ENCODE measurements around the gene NMD3.

Gene NMD3

DNA sequence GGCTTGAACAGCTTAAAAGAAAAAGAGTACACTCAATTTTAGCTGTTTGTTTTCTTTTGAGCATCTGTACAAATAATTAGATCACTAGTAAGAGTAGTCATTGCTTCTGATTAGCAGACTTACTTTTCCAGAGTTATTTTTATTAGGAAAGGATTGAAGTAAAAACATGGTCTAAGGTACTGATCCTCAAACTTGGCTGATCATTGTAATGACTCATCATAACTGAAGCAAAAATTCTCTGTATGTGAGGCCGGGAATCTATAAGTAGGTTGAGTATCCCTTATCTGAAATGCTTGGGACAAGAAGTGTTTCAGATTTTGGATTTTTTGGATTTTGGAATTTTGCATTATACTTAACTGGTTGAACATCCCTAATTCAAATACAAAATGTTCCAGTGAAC is 12.4 kb downstream of the NMD3 start:
- Histone ChIP-seq H3K27me3 (ENCODE audit: insufficient read depth, low read depth, severe bottlenecking) (no peaks in the 10 kb centered on the region), H3K36me3 (peaks cover 60% of the 10 kb centered on the region), H3K4me3 (ENCODE audit: low read depth, low read length) (no peak overlapping the region), H3K9me3 (ENCODE audit: severe bottlenecking) (no peaks in the 10 kb centered on the region), H3K27ac (no peak overlapping the region)
- DNase-seq: no peak
- TF ChIP-seq, protein P1, sequence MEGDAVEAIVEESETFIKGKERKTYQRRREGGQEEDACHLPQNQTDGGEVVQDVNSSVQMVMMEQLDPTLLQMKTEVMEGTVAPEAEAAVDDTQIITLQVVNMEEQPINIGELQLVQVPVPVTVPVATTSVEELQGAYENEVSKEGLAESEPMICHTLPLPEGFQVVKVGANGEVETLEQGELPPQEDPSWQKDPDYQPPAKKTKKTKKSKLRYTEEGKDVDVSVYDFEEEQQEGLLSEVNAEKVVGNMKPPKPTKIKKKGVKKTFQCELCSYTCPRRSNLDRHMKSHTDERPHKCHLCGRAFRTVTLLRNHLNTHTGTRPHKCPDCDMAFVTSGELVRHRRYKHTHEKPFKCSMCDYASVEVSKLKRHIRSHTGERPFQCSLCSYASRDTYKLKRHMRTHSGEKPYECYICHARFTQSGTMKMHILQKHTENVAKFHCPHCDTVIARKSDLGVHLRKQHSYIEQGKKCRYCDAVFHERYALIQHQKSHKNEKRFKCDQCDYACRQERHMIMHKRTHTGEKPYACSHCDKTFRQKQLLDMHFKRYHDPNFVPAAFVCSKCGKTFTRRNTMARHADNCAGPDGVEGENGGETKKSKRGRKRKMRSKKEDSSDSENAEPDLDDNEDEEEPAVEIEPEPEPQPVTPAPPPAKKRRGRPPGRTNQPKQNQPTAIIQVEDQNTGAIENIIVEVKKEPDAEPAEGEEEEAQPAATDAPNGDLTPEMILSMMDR (IDR thresholded peaks at IDR 0.05; ENCODE audit: low read depth, low read length): no peak

DNA sequence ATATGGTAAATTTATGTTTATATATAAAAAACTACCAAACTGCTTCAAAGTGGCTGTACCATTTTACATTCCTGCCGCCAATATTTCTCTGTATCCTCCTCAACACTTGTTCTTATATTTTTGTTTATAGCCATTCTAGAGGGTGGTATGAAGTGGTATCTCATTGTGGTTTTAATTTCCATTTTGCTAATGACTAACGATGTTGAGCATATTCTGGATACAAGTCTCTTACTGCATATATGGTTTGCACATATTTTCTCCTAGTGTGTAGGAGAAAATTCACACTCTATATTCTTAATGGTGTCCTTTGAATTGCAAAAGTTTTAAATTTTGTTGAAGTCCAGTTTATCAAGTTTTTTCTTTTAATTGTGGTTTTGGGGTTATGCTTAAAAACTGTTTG is 15.1 kb downstream of the NMD3 start:
- TF ChIP-seq, protein P1 (IDR thresholded peaks at IDR 0.05; ENCODE audit: low read depth, low read length): no peak
- no peak for DNase-seq
- Histone ChIP-seq H3K27ac (no peak overlapping the region), H3K27me3 (ENCODE audit: insufficient read depth, low read depth, severe bottlenecking) (no peaks in the 10 kb centered on the region), H3K9me3 (ENCODE audit: severe bottlenecking) (no peaks in the 10 kb centered on the region), H3K36me3 (peaks cover 50% of the 10 kb centered on the region), H3K4me3 (ENCODE audit: low read depth, low read length) (no peak overlapping the region)

DNA sequence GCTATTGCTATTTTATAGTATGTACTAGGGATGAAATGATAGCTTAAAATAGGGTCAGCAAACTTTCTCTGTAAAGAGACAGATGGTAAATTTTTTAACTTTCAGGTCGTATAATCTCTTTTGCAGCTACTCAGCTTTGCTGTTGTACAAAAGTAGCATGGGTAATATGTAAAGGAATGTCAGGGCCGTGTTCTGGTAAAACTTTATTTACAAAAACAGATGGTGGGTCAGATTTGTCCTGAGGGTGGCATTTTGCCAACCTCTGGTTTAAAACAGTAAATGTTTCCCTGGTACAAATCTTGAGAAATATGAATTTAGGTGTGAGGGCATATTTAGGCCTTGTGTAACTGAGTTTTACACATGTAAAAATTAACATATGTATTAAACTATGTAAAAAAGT is 18.6 kb downstream of the NMD3 start:
- TF ChIP-seq, protein P1 (IDR thresholded peaks at IDR 0.05; ENCODE audit: low read depth, low read length): no peak
- no peak overlapping the region for H3K4me3 ChIP-seq (ENCODE audit: low read depth, low read length)
- H3K27ac ChIP-seq: no peak overlapping the region
- H3K27me3 ChIP-seq (ENCODE audit: insufficient read depth, low read depth, severe bottlenecking): no peaks in the 10 kb centered on the region
- H3K9me3 ChIP-seq (ENCODE audit: severe bottlenecking): no peaks in the 10 kb centered on the region
- peaks cover 53% of the 10 kb centered on the region for H3K36me3 ChIP-seq
- no peak for DNase-seq

DNA sequence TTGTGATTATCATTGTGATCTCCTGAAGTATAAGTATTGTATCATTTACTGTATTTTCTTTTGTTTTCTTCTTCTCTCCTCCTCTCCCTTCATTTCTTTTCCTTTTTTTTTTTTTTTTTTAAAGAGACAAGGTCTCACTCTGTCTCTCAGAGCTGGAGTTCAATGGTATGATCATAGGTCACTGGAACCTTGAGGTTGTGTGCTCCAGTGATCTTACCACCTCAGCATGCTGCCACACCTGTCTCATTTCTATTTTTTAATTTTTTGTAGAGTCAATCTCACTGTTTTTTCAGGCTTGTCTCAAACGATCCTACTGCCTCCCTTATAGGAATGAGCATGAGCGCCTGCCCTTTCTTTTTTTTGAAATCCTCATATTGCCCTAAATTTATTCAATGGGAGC is 23.4 kb downstream of the NMD3 start:
- Histone ChIP-seq H3K9me3 (ENCODE audit: severe bottlenecking) (no peaks in the 10 kb centered on the region), H3K27ac (no peak overlapping the region), H3K36me3 (peaks cover 48% of the 10 kb centered on the region), H3K4me3 (ENCODE audit: low read depth, low read length) (no peak overlapping the region), H3K27me3 (ENCODE audit: insufficient read depth, low read depth, severe bottlenecking) (no peaks in the 10 kb centered on the region)
- DNase-seq: no peak
- TF ChIP-seq, protein P1 (IDR thresholded peaks at IDR 0.05; ENCODE audit: low read depth, low read length): no peak

DNA sequence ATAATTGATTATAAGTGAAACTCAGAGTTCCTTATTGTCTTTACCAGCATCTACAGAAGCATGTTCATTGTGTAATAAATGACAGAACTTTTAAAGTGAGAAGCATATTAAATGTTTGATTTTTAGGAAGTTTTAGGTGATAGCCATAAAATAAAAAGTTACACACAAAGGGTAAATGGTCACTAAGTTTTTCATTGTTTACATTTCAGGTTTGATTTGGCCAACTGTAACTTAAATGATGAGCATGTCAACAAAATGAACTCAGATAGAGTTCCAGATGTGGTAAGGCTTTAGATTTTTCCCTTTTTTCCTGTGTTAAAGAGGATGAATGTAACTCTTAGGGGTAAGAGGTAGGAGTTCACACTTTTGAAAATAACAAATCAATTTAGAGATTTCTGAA is 25.9 kb downstream of the NMD3 start:
- peaks cover 66% of the 10 kb centered on the region for H3K36me3 ChIP-seq
- H3K27me3 ChIP-seq (ENCODE audit: insufficient read depth, low read depth, severe bottlenecking): no peaks in the 10 kb centered on the region

DNA sequence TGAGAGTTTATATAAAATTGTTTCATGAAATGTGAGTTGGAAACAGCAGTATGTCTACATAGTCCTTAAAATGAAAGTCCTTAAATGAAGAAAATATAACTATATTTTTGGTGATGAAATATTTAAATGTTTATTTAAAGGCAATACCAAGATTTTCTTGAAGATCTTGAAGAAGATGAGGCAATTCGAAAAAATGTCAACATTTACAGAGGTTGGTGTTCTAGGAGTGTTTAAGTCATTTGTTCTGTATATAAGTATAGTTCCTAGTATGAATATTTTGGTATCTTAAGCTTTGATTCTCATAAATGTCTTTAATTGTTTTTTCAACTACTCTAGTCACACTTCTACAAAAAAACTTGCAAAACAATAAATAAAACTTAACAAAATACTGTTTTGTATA is 29.0 kb downstream of the NMD3 start:
- no peaks in the 10 kb centered on the region for H3K27me3 ChIP-seq (ENCODE audit: insufficient read depth, low read depth, severe bottlenecking)
- peaks cover 67% of the 10 kb centered on the region for H3K36me3 ChIP-seq
- TF ChIP-seq, protein P1 (IDR thresholded peaks at IDR 0.05; ENCODE audit: low read depth, low read length): no peak
- H3K4me3 ChIP-seq (ENCODE audit: low read depth, low read length): no peak overlapping the region
- no peak overlapping the region for H3K27ac ChIP-seq
- no peak for DNase-seq
- H3K9me3 ChIP-seq (ENCODE audit: severe bottlenecking): no peaks in the 10 kb centered on the region

More for the DNA sequence above, 25.9 kb downstream of the NMD3 start:
- DNase-seq: no peak
- TF ChIP-seq, protein P1 (IDR thresholded peaks at IDR 0.05; ENCODE audit: low read depth, low read length): no peak
- no peak overlapping the region for H3K27ac ChIP-seq
- H3K4me3 ChIP-seq (ENCODE audit: low read depth, low read length): no peak overlapping the region
- no peaks in the 10 kb centered on the region for H3K9me3 ChIP-seq (ENCODE audit: severe bottlenecking)
